ENCODE measurements around the gene ODC1.

The ODC1 gene

DNA sequence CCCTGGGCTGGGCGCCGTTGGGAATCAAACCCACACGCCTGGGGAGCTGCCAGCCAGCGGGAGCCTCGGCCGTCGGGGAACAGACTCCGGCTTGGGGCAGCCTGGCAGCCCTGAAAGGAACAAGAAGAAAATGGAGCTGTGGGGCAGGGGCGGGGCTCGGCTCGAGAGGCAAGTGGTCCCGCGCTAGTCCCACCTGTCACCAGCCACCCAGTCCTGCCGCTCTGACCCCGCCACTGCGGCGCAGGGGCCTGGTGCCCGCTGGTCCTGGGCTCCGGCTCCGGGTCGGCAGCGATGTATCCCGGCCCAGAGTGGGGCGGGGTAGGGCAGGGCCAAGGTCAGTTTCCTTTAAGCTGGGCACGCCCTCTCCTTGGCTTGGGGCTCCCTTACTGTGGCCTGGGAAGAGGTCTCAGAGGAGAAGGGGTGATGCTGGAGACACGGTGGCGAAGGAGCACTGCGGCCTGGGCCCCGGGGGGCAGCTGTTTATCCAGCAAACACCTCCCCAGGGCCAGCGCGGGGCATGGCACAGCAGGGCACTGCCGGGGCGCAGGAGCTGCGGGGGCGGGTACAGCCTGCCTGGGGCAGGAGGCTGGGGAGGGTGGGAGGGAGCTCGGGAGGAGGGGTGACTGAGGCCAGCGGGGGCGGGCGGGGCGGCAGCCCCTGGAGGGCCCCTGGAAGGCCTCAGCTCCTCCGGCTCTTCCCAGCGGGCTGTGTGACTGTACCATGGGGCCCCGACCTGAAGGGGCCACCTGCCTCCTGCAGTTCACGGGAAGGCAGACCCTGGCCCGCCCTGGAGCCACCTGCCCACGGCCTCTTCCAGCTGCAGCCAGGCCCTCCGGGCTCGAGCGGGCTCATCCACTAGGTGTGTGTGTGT, 15.6 kb downstream of the ODC1 start:
- TF ChIP-seq, protein P1, sequence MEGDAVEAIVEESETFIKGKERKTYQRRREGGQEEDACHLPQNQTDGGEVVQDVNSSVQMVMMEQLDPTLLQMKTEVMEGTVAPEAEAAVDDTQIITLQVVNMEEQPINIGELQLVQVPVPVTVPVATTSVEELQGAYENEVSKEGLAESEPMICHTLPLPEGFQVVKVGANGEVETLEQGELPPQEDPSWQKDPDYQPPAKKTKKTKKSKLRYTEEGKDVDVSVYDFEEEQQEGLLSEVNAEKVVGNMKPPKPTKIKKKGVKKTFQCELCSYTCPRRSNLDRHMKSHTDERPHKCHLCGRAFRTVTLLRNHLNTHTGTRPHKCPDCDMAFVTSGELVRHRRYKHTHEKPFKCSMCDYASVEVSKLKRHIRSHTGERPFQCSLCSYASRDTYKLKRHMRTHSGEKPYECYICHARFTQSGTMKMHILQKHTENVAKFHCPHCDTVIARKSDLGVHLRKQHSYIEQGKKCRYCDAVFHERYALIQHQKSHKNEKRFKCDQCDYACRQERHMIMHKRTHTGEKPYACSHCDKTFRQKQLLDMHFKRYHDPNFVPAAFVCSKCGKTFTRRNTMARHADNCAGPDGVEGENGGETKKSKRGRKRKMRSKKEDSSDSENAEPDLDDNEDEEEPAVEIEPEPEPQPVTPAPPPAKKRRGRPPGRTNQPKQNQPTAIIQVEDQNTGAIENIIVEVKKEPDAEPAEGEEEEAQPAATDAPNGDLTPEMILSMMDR (IDR thresholded peaks at IDR 0.05; ENCODE audit: low read depth, low read length): no peak
- DNase-seq (ENCODE audit: extremely low read depth, low read depth): no peak

DNA sequence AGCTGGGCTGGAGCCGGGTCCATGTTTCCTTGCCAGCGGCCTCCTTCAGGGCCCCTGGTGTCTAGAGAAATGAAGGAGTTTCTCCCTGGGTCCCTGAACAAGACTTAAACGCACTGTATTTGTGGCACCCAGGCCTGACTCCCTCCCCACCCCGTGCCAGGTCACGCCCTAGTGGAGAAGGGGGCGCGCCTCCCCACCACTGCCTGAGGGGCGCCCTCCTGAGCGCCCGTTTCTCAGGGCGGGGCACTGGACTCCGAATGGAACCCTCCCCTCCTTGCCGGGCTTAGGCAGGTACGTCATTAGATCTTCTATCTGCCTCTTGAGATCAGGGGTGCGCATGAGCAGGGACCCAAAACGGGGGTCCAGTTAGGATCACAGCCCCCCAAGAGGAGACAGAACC, 16.3 kb downstream of the ODC1 start:
- TF ChIP-seq, protein P1 (IDR thresholded peaks at IDR 0.05; ENCODE audit: low read depth, low read length): no peak
- DNase-seq (ENCODE audit: extremely low read depth, low read depth): no peak

DNA sequence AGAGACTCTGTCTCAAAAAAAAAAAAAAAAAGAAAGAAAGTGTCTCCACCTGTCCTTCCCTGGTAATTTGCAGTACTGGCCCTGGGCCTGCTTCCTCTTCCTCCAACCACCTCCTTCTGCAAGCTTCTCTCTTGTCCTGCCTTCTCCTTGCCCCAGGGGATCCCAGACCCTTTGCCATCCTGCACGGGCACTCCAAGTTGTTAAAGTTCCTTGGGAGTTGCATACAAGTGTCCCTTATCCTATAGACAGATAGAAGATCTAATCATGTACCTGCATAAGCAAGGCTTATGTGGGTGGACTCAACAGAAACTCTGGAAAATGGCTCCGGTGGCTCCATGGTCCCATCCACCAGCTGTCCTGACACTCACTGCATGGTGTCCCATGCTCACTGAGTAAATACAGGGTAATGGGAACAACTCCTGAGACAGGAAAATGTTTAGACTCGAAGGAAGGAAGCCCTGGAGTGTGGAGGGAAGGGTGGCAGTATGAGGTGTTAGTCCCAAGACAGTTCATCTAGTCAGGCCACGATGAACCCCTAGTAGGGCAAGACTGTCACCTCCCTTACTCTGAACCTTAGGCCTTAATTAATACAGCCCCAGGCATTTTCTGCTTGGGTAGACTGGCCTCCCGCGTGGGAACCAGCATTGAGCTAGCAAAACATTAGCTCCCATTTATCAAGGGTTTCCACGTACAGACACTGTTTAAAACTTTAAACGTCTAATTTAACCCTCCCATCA, 17.1 kb downstream of the ODC1 start:
- no peak for DNase-seq (ENCODE audit: extremely low read depth, low read depth)
- TF ChIP-seq, protein P1 (IDR thresholded peaks at IDR 0.05; ENCODE audit: low read depth, low read length): no peak

DNA sequence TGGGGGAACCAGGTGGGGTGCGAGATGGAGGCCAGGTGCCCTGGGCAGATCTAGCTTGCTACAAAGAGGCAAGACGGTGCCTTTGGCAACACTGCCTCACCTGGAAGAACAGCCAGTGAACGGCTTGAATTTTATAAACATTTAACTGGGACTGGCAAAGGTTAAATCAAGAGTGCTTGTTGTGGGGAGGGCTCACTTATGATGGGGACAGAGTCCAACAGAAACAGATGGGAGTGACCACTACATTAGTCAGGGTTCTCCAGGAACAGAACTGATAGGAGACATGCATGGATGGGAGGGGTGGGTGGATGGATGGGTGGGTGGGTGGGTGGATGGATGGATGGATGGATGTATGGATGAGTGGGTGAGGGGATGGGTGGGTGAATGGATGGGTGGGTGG, 19.2 kb downstream of the ODC1 start:
- TF ChIP-seq, protein P1 (IDR thresholded peaks at IDR 0.05; ENCODE audit: low read depth, low read length): no peak
- no peak for DNase-seq (ENCODE audit: extremely low read depth, low read depth)

DNA sequence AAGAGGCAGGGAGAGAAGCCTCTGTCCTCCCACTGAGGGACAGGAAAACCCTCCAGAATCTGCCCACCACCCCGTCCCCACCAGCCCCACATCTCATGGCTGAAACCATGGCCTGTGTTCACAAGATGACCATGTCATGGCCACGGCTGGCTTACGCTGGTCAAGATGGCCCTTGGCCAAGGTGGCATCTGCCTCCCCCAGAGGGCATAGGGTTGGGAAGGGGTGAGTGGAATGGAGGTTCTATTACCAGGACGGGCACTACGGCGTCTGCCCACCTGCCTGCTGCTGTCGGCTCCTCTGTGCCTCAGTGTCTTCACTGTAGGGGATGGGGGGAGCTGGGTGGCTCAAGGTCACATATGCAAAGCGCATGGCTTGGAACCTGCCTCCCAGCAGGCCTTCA, 19.8 kb downstream of the ODC1 start:
- DNase-seq (ENCODE audit: extremely low read depth, low read depth): no peak
- TF ChIP-seq, protein P1 (IDR thresholded peaks at IDR 0.05; ENCODE audit: low read depth, low read length): no peak

DNA sequence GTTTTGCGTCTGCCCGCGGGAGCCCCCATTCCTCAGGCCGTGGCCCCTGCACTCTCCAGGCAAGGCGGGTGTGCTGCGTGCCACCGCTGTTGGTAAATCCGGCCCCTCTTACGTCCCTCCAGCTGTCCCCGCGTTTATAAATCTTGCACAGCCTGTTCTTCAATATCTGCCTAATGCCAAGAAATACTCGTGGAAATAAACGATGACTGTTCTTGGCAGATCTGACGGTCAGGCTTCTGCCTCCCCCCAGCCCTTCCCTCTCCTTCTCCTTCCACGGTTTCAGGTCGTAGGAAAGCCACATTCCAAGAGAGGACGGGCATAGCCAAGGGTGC, 20.5 kb downstream of the ODC1 start:
- TF ChIP-seq, protein P1 (IDR thresholded peaks at IDR 0.05; ENCODE audit: low read depth, low read length): no peak
- no peak for DNase-seq (ENCODE audit: extremely low read depth, low read depth)
